GM12878 (cell line): ENCODE data around the gene IMMP2L. TPM values are rescaled to one million over a fixed set of nuclear protein-coding genes. Genes with fewer than 3 reads are reported as not detected.

Experiments used
- ATAC-seq: fragments of 200-7000 bp; cut with Tn5 transposase; 3 replicates; pipeline ENCODE4 v1.9.1; 2020; ENCODE audit warnings: mild to moderate bottlenecking, moderate library complexity
- BruUV-seq: library from RNA; stranded (reverse); fragments of 400-500 nt; replicated peaks from 2 replicates; lab custom pipeline; 2021; lab: Mats Ljungman, UMichigan
- CTCF ChIA-PET: fragments of 300-600 bp; sonication (Branson Sonifier 250); formaldehyde crosslinking; extraction: SDS; loops from one replicate; lab custom pipeline; 2021; ENCODE audit warnings: inconsistent platforms; lab: Yijun Ruan, JAX
- POLR2A ChIA-PET: fragments of 350-600 bp; formaldehyde crosslinking; extraction: SDS; loops from one replicate; lab custom pipeline; 2021; ENCODE audit warnings: inconsistent platforms; lab: Charles Lee
- RAD21 ChIA-PET: fragments of 300-600 bp; sonication (Branson Sonifier 250); formaldehyde crosslinking; loops from one replicate; lab custom pipeline; 2023; ENCODE audit warnings: antibody characterized with exemption; ENCODE audit not compliant: unreplicated experiment; lab: Charles Lee
- SMC1A ChIA-PET: fragments of 300-600 bp; sonication (Branson Sonifier 250); formaldehyde crosslinking; loops from one replicate; lab custom pipeline; 2023; ENCODE audit not compliant: unreplicated experiment, uncharacterized antibody; lab: Charles Lee
- DNase-seq: peaks from one replicate; pipeline ENCODE4 v3.0.0-alpha.2; 2011; ENCODE audit warnings: low read depth, low spot score
- FAIRE-seq: peaks from 3 replicates; lab custom pipeline; 2011; peaks lifted over from hg19 to GRCh38; lab: Jason Lieb, UNC
- H2AFZ ChIP-seq: 2 replicates; pipeline ENCODE4 v1.6.0; 2011; ENCODE audit warnings: low read depth, low read length, control low read depth; ENCODE audit not compliant: control insufficient read depth
- H3K27ac ChIP-seq: 2 replicates; pipeline ENCODE4 v1.5.1; 2011; ENCODE audit warnings: control low read depth; ENCODE audit not compliant: control insufficient read depth, insufficient read depth
- H3K27me3 ChIP-seq, 2 experiments: replicated peaks in 1 of 2; 2 replicates each; pipeline versions ENCODE4 v1.6.0 to v1.6.1; 2011; ENCODE audit warnings: low read length in 1 of 2; ENCODE audit not compliant: control insufficient read depth in 2 of 2, insufficient read depth in 2 of 2
- H3K36me3 ChIP-seq, 2 experiments: 2 replicates each; pipeline ENCODE4 v1.5.1; 2011; ENCODE audit warnings: low read length in 1 of 2; ENCODE audit not compliant: control insufficient read depth in 2 of 2, insufficient read depth in 2 of 2
- H3K4me1 ChIP-seq: 2 replicates; pipeline ENCODE4 v1.6.1; 2011; ENCODE audit warnings: mild to moderate bottlenecking, low read length, moderate library complexity, mixed read lengths; ENCODE audit not compliant: control insufficient read depth, insufficient read depth
- H3K4me2 ChIP-seq: 2 replicates; pipeline ENCODE4 v1.6.0; 2011; ENCODE audit warnings: control low read depth; ENCODE audit not compliant: control insufficient read depth, insufficient read depth
- H3K4me3 ChIP-seq: fragments of 200-600 bp; sonication (generic); 2 replicates; pipeline ENCODE4 v1.5.1; 2016
- H3K79me2 ChIP-seq: 2 replicates; pipeline ENCODE4 v1.6.0; 2011; ENCODE audit warnings: low read length; ENCODE audit not compliant: control insufficient read depth, insufficient read depth
- H3K9ac ChIP-seq: 2 replicates; pipeline ENCODE4 v1.8.0; 2011; ENCODE audit warnings: low read length, control low read depth, mixed read lengths; ENCODE audit not compliant: control insufficient read depth, insufficient read depth
- H3K9me3 ChIP-seq: replicated peaks from 3 replicates; pipeline ENCODE4 v1.5.1; 2011; ENCODE audit warnings: mild to moderate bottlenecking, low read length; ENCODE audit not compliant: control insufficient read depth, insufficient read depth
- H4K20me1 ChIP-seq: 2 replicates; pipeline ENCODE4 v1.6.0; 2011; ENCODE audit not compliant: control insufficient read depth, insufficient read depth
- HDAC6 ChIP-seq: fragments of 200-600 bp; sonication (generic); IDR thresholded peaks from one replicate; pipeline ENCODE4 v1.8.0; 2017; ENCODE audit warnings: antibody characterized with exemption; ENCODE audit not compliant: unreplicated experiment
- NFXL1 ChIP-seq: fragments of 450-650 bp; IDR thresholded peaks from 2 replicates; pipeline ENCODE4 v1.6.1; 2017; ENCODE audit warnings: antibody characterized with exemption, mild to moderate bottlenecking, borderline replicate concordance
- PRDM15 ChIP-seq: fragments of 450-650 bp; formaldehyde crosslinking; IDR thresholded peaks from 2 replicates; pipeline ENCODE4 v1.4.0; 2020; ENCODE audit warnings: mild to moderate bottlenecking, moderate library complexity
- WGBS: methylation state at CpG from one replicate; pipeline ENCODE4 v1.1.6; 2016; ENCODE audit warnings: low lambda C conversion rate; ENCODE audit not compliant: insufficient replicate concordance, insufficient coverage; ENCODE audit errors: missing lambda C conversion rate; 5-methylcytosine and 5-hydroxymethylcytosine counted together
- in situ Hi-C: fragments of 300-500 bp; cut with MboI; formaldehyde crosslinking; loops from 9 replicates; pipeline ENCODE4 v1.14.3; 2018; ENCODE audit warnings: mixed read lengths
- intact Hi-C: fragments of 100-400 bp; cut with micrococcal nuclease; formaldehyde crosslinking; loops from one replicate; pipeline ENCODE4 v1.14.2; 2022; ENCODE audit not compliant: unreplicated experiment
- polyA plus RNA-seq, 11 experiments: library from polyadenylated mRNA; depleted of rRNA in 4 of 11; unstranded in 6 of 11; stranded (reverse) in 5 of 11; fragments of >200 nt; fragmentation: Nextera tagmentation in 4 of 11; fragmentation: Illumina TruSeq in 1 of 11; extraction: Ambion mirVana in 4 of 11; extraction: Trizol in 1 of 11; gene quantifications; 1 replicate in 1 of 11; 2 replicates in 10 of 11; pipeline versions ENCODE4 v1.2.1 to v1.2.3, GENCODE V29; 2011 to 2016; ENCODE audit warnings: inconsistent platforms in 2 of 11, missing spikeins in 2 of 11, low read depth in 1 of 11
- total RNA-seq, 4 experiments: library from RNA; depleted of rRNA in 3 of 4; stranded (reverse); fragments of >200 nt in 3 of 4; fragmentation: Illumina TruSeq in 1 of 4; extraction: Trizol in 1 of 4; gene quantifications; 2 replicates each; pipeline versions ENCODE4 v1.2.1 to v1.2.3, GENCODE V29; 2013 to 2021
- TF ChIP-seq, protein P1 (sequence below), 3 experiments: IDR thresholded peaks in 2 of 3; conservative IDR thresholded peaks in 1 of 3; 2 replicates each; pipeline ENCODE4 v1.5.1; 2011; ENCODE audit warnings: low read depth in 3 of 3, low read length in 3 of 3, mild to moderate bottlenecking in 3 of 3, control low read depth in 2 of 3, moderate library complexity in 2 of 3, inconsistent platforms in 1 of 3, mixed read lengths in 1 of 3; ENCODE audit not compliant: control insufficient read depth in 2 of 3, insufficient read depth in 1 of 3; ENCODE audit errors: extremely low read depth in 1 of 3
- TF ChIP-seq, protein P2 (sequence below): IDR thresholded peaks from 2 replicates; pipeline ENCODE4 v1.6.1; 2011; ENCODE audit warnings: low read depth, low read length, improper control_type of control experiment, borderline replicate concordance

IMMP2L gene
- total and polyA plus RNA-seq, 10 of the 15 experiments (the other 5 are each of a cell fraction or from before 2014, with no cell fraction given), result 12.6 to 46.3 (median 19.6) TPM

GRCh38 chr7:111029574-111030251, 532.6 kb downstream of the IMMP2L start (continued):
- TF ChIP-seq, protein P1, sequence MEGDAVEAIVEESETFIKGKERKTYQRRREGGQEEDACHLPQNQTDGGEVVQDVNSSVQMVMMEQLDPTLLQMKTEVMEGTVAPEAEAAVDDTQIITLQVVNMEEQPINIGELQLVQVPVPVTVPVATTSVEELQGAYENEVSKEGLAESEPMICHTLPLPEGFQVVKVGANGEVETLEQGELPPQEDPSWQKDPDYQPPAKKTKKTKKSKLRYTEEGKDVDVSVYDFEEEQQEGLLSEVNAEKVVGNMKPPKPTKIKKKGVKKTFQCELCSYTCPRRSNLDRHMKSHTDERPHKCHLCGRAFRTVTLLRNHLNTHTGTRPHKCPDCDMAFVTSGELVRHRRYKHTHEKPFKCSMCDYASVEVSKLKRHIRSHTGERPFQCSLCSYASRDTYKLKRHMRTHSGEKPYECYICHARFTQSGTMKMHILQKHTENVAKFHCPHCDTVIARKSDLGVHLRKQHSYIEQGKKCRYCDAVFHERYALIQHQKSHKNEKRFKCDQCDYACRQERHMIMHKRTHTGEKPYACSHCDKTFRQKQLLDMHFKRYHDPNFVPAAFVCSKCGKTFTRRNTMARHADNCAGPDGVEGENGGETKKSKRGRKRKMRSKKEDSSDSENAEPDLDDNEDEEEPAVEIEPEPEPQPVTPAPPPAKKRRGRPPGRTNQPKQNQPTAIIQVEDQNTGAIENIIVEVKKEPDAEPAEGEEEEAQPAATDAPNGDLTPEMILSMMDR (IDR thresholded peaks at IDR 0.05 in 2 of 3, conservative IDR thresholded peaks at IDR 0.05 in 1 of 3; ENCODE audit: control insufficient read depth in 2 of 3, extremely low read depth in 1 of 3, insufficient read depth in 1 of 3, low read depth in 3 of 3, low read length in 3 of 3), result no peak
- TF ChIP-seq, protein P2, sequence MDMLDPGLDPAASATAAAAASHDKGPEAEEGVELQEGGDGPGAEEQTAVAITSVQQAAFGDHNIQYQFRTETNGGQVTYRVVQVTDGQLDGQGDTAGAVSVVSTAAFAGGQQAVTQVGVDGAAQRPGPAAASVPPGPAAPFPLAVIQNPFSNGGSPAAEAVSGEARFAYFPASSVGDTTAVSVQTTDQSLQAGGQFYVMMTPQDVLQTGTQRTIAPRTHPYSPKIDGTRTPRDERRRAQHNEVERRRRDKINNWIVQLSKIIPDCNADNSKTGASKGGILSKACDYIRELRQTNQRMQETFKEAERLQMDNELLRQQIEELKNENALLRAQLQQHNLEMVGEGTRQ, result no peak
- TF ChIP-seq, all 136 proteins: peak for 10

- no TSS peak for BruUV-seq
- no peaks in the 10 kb centered on the region for H3K36me3 ChIP-seq
- H3K9me3 ChIP-seq, result no peaks in the 10 kb centered on the region
- H4K20me1 ChIP-seq, result no peaks in the 10 kb centered on the region
- intact Hi-C loops (loop anchor here (5.0 kb wide), 1 partner anchor 53 kb away; no protein-coding TSS in a partner anchor), in situ Hi-C loops (no loop called here)
- FAIRE-seq, result no peak
- no peaks in the 10 kb centered on the region; the same call in 1 of the 2 replicates for H3K4me1 ChIP-seq
- ChIA-PET SMC1A (interaction anchor here (1.0 to 1.4 kb wide), 6 partner anchors 18 to 77 kb away, joined by 3 to 4 read pairs (median 3); no protein-coding TSS in a partner anchor), CTCF (interaction anchor here (0.8 to 1.6 kb wide), 4 partner anchors 8 to 108 kb away, joined by 3 to 4 read pairs (median 3); no protein-coding TSS in a partner anchor), RAD21 (interaction anchor here (1.2 to 1.4 kb wide), 2 partner anchors 16 to 54 kb away, joined by 3 to 4 read pairs; no protein-coding TSS in a partner anchor), POLR2A (no interaction called here)
- peak; percentile 19; the same call in 2 of the 3 replicates for ATAC-seq
- no peak overlapping the region for H3K27ac ChIP-seq
- no peak for DNase-seq
- H3K27me3 ChIP-seq, result no peaks in the 10 kb centered on the region
- no peak overlapping the region for H3K4me3 ChIP-seq
- H3K4me2 ChIP-seq, result no peak overlapping the region
- no peak overlapping the region for H2AFZ ChIP-seq
- TF ChIP-seq HDAC6 (no peak), NFXL1 (no peak), PRDM15 (no peak)
- no peaks in the 10 kb centered on the region for H3K79me2 ChIP-seq
- H3K9ac ChIP-seq, result no peak overlapping the region
- WGBS, result 85% methylated on average over 1 of the region's 1 CpG
Measured at GRCh38 chr7:111029141-111029572, 533.1 kb downstream of the IMMP2L start.
